Panc1 (cell line): ENCODE data around the gene RPL4.

Experiments used
- CTCF ChIP-seq: fragments of 450-650 bp; IDR thresholded peaks from 2 replicates; pipeline ENCODE4 v1.5.1; 2017; ENCODE audit warnings: mild to moderate bottlenecking
- POLR2AphosphoS5 ChIP-seq: IDR thresholded peaks from 2 replicates; pipeline ENCODE4 v1.6.1; 2012; ENCODE audit warnings: mild to moderate bottlenecking, low read depth, low read length, moderate library complexity
- REST ChIP-seq, 2 experiments: IDR thresholded peaks; 2 replicates each; pipeline ENCODE4 v1.6.1; 2011 to 2012; ENCODE audit warnings: low read depth in 2 of 2, control low read depth in 1 of 2, low read length in 1 of 2, mild to moderate bottlenecking in 1 of 2, moderate library complexity in 1 of 2; ENCODE audit not compliant: insufficient read depth in 1 of 2
- SIN3A ChIP-seq: IDR thresholded peaks from 2 replicates; pipeline ENCODE4 v1.6.1; 2012; ENCODE audit warnings: low read depth, mild to moderate bottlenecking, low read length, moderate library complexity, borderline replicate concordance; ENCODE audit not compliant: insufficient read depth
- TCF7L2 ChIP-seq: IDR thresholded peaks from 2 replicates; pipeline ENCODE4 v1.6.1; 2011; ENCODE audit warnings: mild to moderate bottlenecking, low read depth, low read length, inconsistent platforms

GRCh38 chr15:66472176-66472999 lies 32.3 kb downstream of the RPL4 start:
- TF ChIP-seq CTCF (no peak), POLR2AphosphoS5 (no peak), REST (IDR thresholded peaks at IDR 0.05; ENCODE audit: insufficient read depth in 1 of 2, low read depth in 2 of 2, low read length in 1 of 2) (no peak), SIN3A (no peak), TCF7L2 (no peak)
